PC-3 (cell line): Measurements from ENCODE around the gene DGCR2.
A peak's percentile ranks its signal among the peaks of the same experiment; 100 is the strongest.

Source experiments
- EZH2 ChIP-seq: fragments of 300-600 bp; sonication (generic); IDR thresholded peaks from one replicate; pipeline ENCODE4 v1.6.1; 2017; ENCODE audit warnings: antibody characterized with exemption, mild to moderate bottlenecking, low read length; ENCODE audit not compliant: unreplicated experiment
- EZH2phosphoT487 ChIP-seq: fragments of 300-600 bp; sonication (generic); IDR thresholded peaks from 2 replicates; pipeline ENCODE4 v1.6.1; 2018; ENCODE audit warnings: mild to moderate bottlenecking, antibody characterized with exemption, low read length, borderline replicate concordance
- TF ChIP-seq, protein P1 (sequence below): fragments of 300-600 bp; sonication (generic); conservative IDR thresholded peaks from 2 replicates; pipeline ENCODE4 v1.5.1; 2017; ENCODE audit warnings: antibody characterized with exemption, low read depth, mild to moderate bottlenecking, low read length

DNA sequence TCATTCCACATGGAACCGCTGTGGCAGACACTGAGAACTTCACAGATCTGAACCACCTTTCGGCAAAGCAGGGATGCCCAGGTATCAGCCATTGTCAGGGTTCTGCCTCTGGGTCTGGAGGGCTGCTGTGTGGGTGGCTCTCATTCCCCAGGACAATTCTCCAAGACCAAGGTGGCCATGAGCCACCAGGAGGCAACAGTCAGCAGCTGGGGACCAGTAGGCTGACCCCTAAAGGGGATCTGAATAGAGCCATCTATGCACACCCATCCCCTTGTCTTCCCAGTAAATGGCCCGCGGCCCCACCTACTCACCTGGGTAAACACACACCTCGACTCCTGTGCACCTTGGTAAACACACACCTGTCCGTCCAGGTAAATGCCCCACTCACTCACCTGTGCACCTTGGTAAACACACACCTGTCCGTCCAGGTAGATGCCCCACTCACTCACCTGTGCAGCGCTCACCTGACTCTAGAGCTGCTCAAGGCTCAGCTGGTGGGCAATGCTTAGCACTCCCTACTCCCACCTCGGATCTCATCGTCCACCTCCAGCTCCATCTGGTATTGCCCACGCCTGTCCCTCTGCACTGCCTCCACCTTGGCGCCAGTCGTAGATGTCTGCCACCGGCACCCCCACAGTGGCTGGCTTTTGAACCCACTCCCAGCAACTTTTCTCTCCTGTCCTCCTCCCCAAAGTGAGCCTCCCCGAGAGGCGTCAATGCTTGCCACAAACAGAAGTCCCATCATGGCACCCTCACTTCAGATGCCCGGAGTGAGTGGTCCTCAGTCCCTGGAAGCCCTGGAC is 46.1 kb upstream of the DGCR2 start:
- TF ChIP-seq, protein P1, sequence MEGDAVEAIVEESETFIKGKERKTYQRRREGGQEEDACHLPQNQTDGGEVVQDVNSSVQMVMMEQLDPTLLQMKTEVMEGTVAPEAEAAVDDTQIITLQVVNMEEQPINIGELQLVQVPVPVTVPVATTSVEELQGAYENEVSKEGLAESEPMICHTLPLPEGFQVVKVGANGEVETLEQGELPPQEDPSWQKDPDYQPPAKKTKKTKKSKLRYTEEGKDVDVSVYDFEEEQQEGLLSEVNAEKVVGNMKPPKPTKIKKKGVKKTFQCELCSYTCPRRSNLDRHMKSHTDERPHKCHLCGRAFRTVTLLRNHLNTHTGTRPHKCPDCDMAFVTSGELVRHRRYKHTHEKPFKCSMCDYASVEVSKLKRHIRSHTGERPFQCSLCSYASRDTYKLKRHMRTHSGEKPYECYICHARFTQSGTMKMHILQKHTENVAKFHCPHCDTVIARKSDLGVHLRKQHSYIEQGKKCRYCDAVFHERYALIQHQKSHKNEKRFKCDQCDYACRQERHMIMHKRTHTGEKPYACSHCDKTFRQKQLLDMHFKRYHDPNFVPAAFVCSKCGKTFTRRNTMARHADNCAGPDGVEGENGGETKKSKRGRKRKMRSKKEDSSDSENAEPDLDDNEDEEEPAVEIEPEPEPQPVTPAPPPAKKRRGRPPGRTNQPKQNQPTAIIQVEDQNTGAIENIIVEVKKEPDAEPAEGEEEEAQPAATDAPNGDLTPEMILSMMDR: peak; percentile 27; the same call in 1 of the 2 replicates
- no peak for TF ChIP-seq EZH2phosphoT487
- TF ChIP-seq EZH2: no peak
